Measurements from ENCODE around the gene ULK4. TPM values are rescaled to one million over a fixed set of nuclear protein-coding genes. Genes with fewer than 3 reads are reported as not detected.
"Not testable (repeated sequence)": the region's sequence is repeated elsewhere in the genome, so short reads cannot be mapped to it uniquely, and the experiment has no call there.

The ULK4 gene
- total RNA-seq, 4 donors from 2014 or later: 13.3 to 23.4 (median 17.9) TPM

DNA sequence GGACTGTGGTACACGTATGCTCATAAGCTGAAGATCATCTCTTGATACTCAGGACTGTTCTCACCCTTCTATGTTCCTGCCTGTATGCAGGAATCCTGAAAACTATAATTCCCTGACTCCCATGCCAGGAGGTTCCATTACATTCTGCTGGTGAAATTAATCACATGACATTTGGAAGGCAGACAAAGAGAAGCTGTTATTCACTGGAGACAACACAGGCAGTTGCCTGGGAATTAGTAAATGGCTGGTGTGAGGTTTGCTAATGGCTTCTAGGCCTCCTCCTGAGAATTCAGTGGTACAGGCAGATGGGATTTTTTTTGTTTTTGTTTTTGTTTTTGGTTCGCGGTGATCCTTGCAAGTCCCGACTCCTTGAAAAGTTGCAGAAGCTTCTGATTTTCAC, 671.2 kb downstream of the ULK4 start:
- no peak overlapping the region for H3K27ac ChIP-seq
- no peaks in the 10 kb centered on the region for H3K36me3 ChIP-seq
- WGBS, 2 donors: 71 to 84% methylated on average over 4 of the region's 4 CpGs
- H3K9me3 ChIP-seq: no peaks in the 10 kb centered on the region
- no peak for DNase-seq (ENCODE audit: low spot score in 2 of 2)
- TF ChIP-seq EP300 (IDR thresholded peaks at IDR 0.05) (no peak), POLR2A (IDR thresholded peaks at IDR 0.05) (no peak)
- TF ChIP-seq, protein P1, sequence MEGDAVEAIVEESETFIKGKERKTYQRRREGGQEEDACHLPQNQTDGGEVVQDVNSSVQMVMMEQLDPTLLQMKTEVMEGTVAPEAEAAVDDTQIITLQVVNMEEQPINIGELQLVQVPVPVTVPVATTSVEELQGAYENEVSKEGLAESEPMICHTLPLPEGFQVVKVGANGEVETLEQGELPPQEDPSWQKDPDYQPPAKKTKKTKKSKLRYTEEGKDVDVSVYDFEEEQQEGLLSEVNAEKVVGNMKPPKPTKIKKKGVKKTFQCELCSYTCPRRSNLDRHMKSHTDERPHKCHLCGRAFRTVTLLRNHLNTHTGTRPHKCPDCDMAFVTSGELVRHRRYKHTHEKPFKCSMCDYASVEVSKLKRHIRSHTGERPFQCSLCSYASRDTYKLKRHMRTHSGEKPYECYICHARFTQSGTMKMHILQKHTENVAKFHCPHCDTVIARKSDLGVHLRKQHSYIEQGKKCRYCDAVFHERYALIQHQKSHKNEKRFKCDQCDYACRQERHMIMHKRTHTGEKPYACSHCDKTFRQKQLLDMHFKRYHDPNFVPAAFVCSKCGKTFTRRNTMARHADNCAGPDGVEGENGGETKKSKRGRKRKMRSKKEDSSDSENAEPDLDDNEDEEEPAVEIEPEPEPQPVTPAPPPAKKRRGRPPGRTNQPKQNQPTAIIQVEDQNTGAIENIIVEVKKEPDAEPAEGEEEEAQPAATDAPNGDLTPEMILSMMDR (IDR thresholded peaks at IDR 0.05): no peak
- no peaks in the 10 kb centered on the region for H3K27me3 ChIP-seq
- no peaks in the 10 kb centered on the region for H3K4me1 ChIP-seq
- H3K4me3 ChIP-seq: no peak overlapping the region

DNA sequence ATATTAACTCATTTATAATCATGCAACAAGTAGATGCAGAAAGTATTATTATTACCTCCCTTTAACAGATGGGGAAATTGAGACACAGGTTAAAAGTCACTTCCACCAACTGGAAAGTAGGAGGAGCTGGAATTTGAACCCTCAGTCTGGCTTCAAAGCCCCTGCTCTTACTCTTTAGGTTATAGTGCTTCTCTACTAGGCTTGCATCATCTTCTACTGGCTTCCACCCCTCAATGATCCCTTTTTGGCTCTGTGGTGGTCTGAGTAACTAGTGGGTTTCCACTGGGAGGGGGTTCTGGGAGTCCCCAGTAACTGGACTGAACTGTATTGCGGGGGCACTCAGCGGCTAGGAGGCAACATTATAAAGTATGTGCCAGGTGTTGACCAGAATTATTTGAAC, 671.6 kb downstream of the ULK4 start:
- Histone ChIP-seq H3K27me3 (no peaks in the 10 kb centered on the region), H3K4me1 (no peaks in the 10 kb centered on the region), H3K27ac (no peak overlapping the region), H3K9me3 (no peaks in the 10 kb centered on the region), H3K4me3 (no peak overlapping the region), H3K36me3 (no peaks in the 10 kb centered on the region)
- DNase-seq (ENCODE audit: low spot score in 2 of 2): no peak
- WGBS, 2 donors: 96 to 100% methylated on average over 2 of the region's 2 CpGs
- TF ChIP-seq EP300 (IDR thresholded peaks at IDR 0.05) (no peak), POLR2A (IDR thresholded peaks at IDR 0.05) (no peak)
- TF ChIP-seq, protein P1 (IDR thresholded peaks at IDR 0.05): no peak

DNA sequence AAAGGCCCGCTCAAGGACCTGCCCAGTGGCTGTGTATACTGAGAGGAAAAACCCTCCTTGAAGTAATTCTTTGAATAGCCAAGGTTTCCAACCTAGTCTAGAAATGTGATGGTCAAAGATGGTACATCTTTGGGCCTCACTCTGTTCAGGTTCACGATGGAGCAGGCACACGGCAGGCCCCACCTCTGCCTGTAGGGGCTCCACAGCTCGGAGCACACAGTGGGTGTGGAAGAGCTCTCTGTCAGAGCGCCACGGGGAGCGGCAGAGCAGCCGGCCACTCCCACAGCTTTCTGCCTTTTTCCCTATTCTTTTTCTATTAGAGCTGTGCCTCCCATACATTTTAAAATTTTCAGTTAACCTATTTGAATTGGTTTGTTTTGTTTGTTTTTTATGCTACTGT, 673.1 kb downstream of the ULK4 start:
- Histone ChIP-seq H3K36me3 (no peaks in the 10 kb centered on the region), H3K27me3 (no peaks in the 10 kb centered on the region), H3K27ac (no peak overlapping the region), H3K4me1 (no peaks in the 10 kb centered on the region), H3K9me3 (no peaks in the 10 kb centered on the region), H3K4me3 (no peak overlapping the region)
- no peak for TF ChIP-seq EP300 (IDR thresholded peaks at IDR 0.05)
- TF ChIP-seq POLR2A (IDR thresholded peaks at IDR 0.05): no peak
- TF ChIP-seq, protein P1 (IDR thresholded peaks at IDR 0.05): no peak
- WGBS, 2 donors: 83 to 89% methylated on average over 8 of the region's 8 CpGs
- DNase-seq (ENCODE audit: low spot score in 2 of 2): no peak

DNA sequence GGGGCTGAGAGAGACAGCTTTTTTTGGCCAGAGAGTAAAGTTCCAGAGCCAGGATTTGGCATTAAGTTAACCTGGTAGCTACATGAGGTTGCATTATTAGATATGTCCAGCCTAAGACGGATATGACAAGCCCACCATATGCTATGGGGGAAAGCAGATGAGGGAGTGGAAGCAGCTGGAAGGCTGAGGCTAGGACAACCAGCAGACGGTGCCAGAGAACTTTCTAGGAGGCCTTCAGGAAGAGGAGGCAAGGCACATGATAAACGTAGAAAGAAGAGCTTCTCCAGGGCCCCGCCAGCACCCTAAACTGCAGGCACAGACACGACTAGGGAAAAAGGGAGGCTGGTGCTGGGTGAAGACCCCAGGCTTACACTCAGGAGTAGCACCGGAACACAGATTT, 675.6 kb downstream of the ULK4 start:
- H3K4me1 ChIP-seq: no peaks in the 10 kb centered on the region
- no peak for DNase-seq (ENCODE audit: low spot score in 2 of 2)
- H3K27ac ChIP-seq: no peak overlapping the region
- no peak overlapping the region for H3K4me3 ChIP-seq
- TF ChIP-seq, protein P1 (IDR thresholded peaks at IDR 0.05): no peak
- TF ChIP-seq EP300 (IDR thresholded peaks at IDR 0.05): no peak
- TF ChIP-seq POLR2A (IDR thresholded peaks at IDR 0.05): no peak
- H3K9me3 ChIP-seq: peaks cover 0 to 11% (median 0%) of the 10 kb centered on the region in 4 donors
- H3K36me3 ChIP-seq: no peaks in the 10 kb centered on the region
- WGBS, 2 donors: 84 to 86% methylated on average over 6 of the region's 6 CpGs
- no peaks in the 10 kb centered on the region for H3K27me3 ChIP-seq

DNA sequence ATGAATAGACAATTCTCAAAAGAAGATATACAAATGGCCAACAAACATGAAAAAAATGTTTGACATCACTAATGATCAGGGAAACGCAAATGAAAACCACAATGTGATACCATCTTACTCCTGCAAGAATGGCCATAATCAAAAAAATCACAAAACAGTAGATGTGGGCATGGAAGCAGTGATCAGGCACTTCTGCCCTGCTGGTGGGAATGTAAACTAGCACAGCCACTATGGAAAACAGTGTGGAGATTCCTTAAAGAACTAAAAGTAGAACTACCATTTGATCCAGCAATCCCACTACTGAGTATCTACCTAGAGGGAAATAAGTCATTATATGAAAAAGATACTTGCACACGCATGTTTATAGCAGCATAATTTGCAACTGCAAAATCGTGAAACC, 677.0 kb downstream of the ULK4 start:
- not testable (repeated sequence) for H3K36me3 ChIP-seq; H3K4me3 ChIP-seq; H3K4me1 ChIP-seq; H3K27ac ChIP-seq; H3K27me3 ChIP-seq; DNase-seq (ENCODE audit: low spot score in 2 of 2)
- 92 to 96% methylated on average over 3 of the region's 3 CpGs for WGBS, 2 donors
- H3K9me3 ChIP-seq: peaks cover 0 to 11% (median 0%) of the 10 kb centered on the region in 4 donors

Measured in tibial nerve (tissue), 4 donors.